IMR-90 (cell line): Measurements from ENCODE around the gene MTM1.

Source experiments
- BHLHE40 ChIP-seq: fragments of 150-350 bp; IDR thresholded peaks from 2 replicates; pipeline ENCODE4 v1.6.1; 2016; ENCODE audit warnings: mild to moderate bottlenecking, low read depth, low read length
- CHD1 ChIP-seq: IDR thresholded peaks from 2 replicates; pipeline ENCODE4 v1.6.1; 2012; ENCODE audit warnings: low read depth, low read length, improper control_type of control experiment
- CTCF ChIP-seq: conservative IDR thresholded peaks from 2 replicates; pipeline ENCODE4 v1.5.1; 2012; ENCODE audit warnings: mild to moderate bottlenecking, low read depth, low read length, improper control_type of control experiment
- POLR2A ChIP-seq: IDR thresholded peaks from 2 replicates; pipeline ENCODE4 v1.6.1; 2012; ENCODE audit warnings: mild to moderate bottlenecking, low read depth, low read length
- RAD21 ChIP-seq: IDR thresholded peaks from 2 replicates; pipeline ENCODE4 v1.6.1; 2012; ENCODE audit warnings: low read length, improper control_type of control experiment
- RCOR1 ChIP-seq: IDR thresholded peaks from 2 replicates; pipeline ENCODE4 v1.6.1; 2012; ENCODE audit warnings: mild to moderate bottlenecking, low read length, improper control_type of control experiment; ENCODE audit not compliant: insufficient replicate concordance

GRCh38 chrX:150642423-150642822 is 74.0 kb downstream of the MTM1 start:
- no peak for TF ChIP-seq CTCF
- TF ChIP-seq POLR2A: no peak
- TF ChIP-seq BHLHE40: no peak
- no peak for TF ChIP-seq CHD1
- TF ChIP-seq RAD21: no peak
- no peak for TF ChIP-seq RCOR1
